Neural cell (in vitro differentiated cells): ENCODE measurements around the gene ZBTB7B. TPM values are rescaled to one million over a fixed set of nuclear protein-coding genes. Genes with fewer than 3 reads are reported as not detected.

Experiments used
- H2AFZ ChIP-seq: fragments of 200-600, 300-800 bp; sonication (generic), shearing (Covaris generic); 2 replicates; pipeline ENCODE4 v1.6.0; 2014; ENCODE audit warnings: low read depth, mild to moderate bottlenecking, antibody characterized with exemption, low read length, moderate library complexity
- H3F3A ChIP-seq: fragments of 200-600 bp; shearing (Covaris generic); 2 replicates; pipeline ENCODE4 v1.6.1; 2016; ENCODE audit warnings: mild to moderate bottlenecking, moderate library complexity, mixed read lengths, antibody characterized with exemption, low read length; ENCODE audit not compliant: insufficient read depth, poor library complexity, severe bottlenecking
- H3K27ac ChIP-seq: fragments of 200-600, 300-800 bp; sonication (generic), shearing (Covaris generic); 2 replicates; pipeline ENCODE4 v1.5.1; 2014; ENCODE audit warnings: mild to moderate bottlenecking, low read length, moderate library complexity
- H3K27me3 ChIP-seq: fragments of 300-800, 200-600 bp; sonication (generic), shearing (Covaris generic); 2 replicates; pipeline ENCODE4 v1.6.0; 2014; ENCODE audit warnings: mild to moderate bottlenecking, low read depth, low read length, moderate library complexity; ENCODE audit not compliant: insufficient read depth
- H3K36me3 ChIP-seq: fragments of 300-800, 200-600 bp; sonication (generic), shearing (Covaris generic); 2 replicates; pipeline ENCODE4 v1.5.1; 2014; ENCODE audit warnings: mild to moderate bottlenecking, antibody characterized with exemption, low read length, moderate library complexity; ENCODE audit not compliant: insufficient read depth
- H3K4me2 ChIP-seq: fragments of 300-800, 200-600 bp; sonication (generic), shearing (Covaris generic); 2 replicates; pipeline ENCODE4 v1.6.0; 2014; ENCODE audit warnings: mild to moderate bottlenecking, low read length
- H3K4me3 ChIP-seq: fragments of 300-800, 200-600 bp; sonication (generic), shearing (Covaris generic); 2 replicates; pipeline ENCODE4 v1.5.1; 2014; ENCODE audit warnings: mild to moderate bottlenecking, low read length, moderate library complexity
- H3K79me2 ChIP-seq: fragments of 200-600 bp; shearing (Covaris generic); replicated peaks from 2 replicates; pipeline ENCODE4 v1.6.0; 2014; ENCODE audit warnings: mild to moderate bottlenecking, low read length, moderate library complexity; ENCODE audit not compliant: insufficient read depth
- H3K9ac ChIP-seq: fragments of 300-800, 200-600 bp; sonication (generic), shearing (Covaris generic); 2 replicates; pipeline ENCODE4 v1.6.1; 2016; ENCODE audit warnings: mild to moderate bottlenecking, low read length, mixed read lengths
- H3K9me2 ChIP-seq: fragments of 200-600 bp; shearing (Covaris generic); 2 replicates; pipeline ENCODE4 v1.6.1; 2016; ENCODE audit warnings: mild to moderate bottlenecking, low read length, mixed read lengths; ENCODE audit not compliant: insufficient read depth
- H3K9me3 ChIP-seq: fragments of 200-600, 300-800 bp; sonication (generic), shearing (Covaris generic); 2 replicates; pipeline ENCODE4 v1.6.1; 2016; ENCODE audit warnings: mild to moderate bottlenecking, mixed run types, low read length, moderate library complexity, mixed read lengths
- H4K20me1 ChIP-seq: fragments of 200-600 bp; shearing (Covaris generic); 2 replicates; pipeline ENCODE4 v1.6.1; 2016; ENCODE audit warnings: mild to moderate bottlenecking, mixed run types; ENCODE audit not compliant: insufficient read depth
- CTCF ChIP-seq: fragments of 450-650 bp; IDR thresholded peaks from 2 replicates; pipeline ENCODE4 v1.5.1; 2014; ENCODE audit warnings: antibody characterized with exemption, mild to moderate bottlenecking, moderate library complexity; ENCODE audit not compliant: poor library complexity, severe bottlenecking
- EZH2 ChIP-seq: fragments of 200-600, 300-800 bp; shearing (Covaris generic), sonication (generic); IDR thresholded peaks from 2 replicates; pipeline ENCODE4 v1.6.1; 2014; ENCODE audit warnings: antibody characterized with exemption, low read length, borderline replicate concordance, mild to moderate bottlenecking; ENCODE audit not compliant: insufficient read depth, poor library complexity, severe bottlenecking
- RAD21 ChIP-seq: fragments of 450-650 bp; conservative IDR thresholded peaks from 2 replicates; pipeline ENCODE4 v1.6.1; 2014; ENCODE audit warnings: antibody characterized with exemption, mild to moderate bottlenecking, moderate library complexity
- SMC3 ChIP-seq: fragments of 450-650 bp; conservative IDR thresholded peaks from 2 replicates; pipeline ENCODE4 v1.6.1; 2014; ENCODE audit warnings: antibody characterized with exemption, mild to moderate bottlenecking, moderate library complexity; ENCODE audit not compliant: poor library complexity
- polyA plus RNA-seq: library from polyadenylated mRNA; depleted of rRNA; stranded (reverse); fragments of >200 nt; gene quantifications from 2 replicates; pipeline ENCODE4 v1.2.3, GENCODE V29; 2014
- TF ChIP-seq, protein P1 (sequence below): IDR thresholded peaks from 2 replicates; pipeline ENCODE4 v1.6.1; 2012; ENCODE audit warnings: borderline replicate concordance

ZBTB7B gene
- polyA plus RNA-seq, 1 donor from 2014 or later: 0.54 TPM

GRCh38 chr1:155026154-155026553, 23.6 kb downstream of the ZBTB7B start:
- H3K27ac ChIP-seq: no peak overlapping the region
- H3K36me3 ChIP-seq: no peaks in the 10 kb centered on the region
- H3K4me2 ChIP-seq: no peak overlapping the region
- H2AFZ ChIP-seq: no peak overlapping the region
- no peak for TF ChIP-seq EZH2
- TF ChIP-seq, protein P1, sequence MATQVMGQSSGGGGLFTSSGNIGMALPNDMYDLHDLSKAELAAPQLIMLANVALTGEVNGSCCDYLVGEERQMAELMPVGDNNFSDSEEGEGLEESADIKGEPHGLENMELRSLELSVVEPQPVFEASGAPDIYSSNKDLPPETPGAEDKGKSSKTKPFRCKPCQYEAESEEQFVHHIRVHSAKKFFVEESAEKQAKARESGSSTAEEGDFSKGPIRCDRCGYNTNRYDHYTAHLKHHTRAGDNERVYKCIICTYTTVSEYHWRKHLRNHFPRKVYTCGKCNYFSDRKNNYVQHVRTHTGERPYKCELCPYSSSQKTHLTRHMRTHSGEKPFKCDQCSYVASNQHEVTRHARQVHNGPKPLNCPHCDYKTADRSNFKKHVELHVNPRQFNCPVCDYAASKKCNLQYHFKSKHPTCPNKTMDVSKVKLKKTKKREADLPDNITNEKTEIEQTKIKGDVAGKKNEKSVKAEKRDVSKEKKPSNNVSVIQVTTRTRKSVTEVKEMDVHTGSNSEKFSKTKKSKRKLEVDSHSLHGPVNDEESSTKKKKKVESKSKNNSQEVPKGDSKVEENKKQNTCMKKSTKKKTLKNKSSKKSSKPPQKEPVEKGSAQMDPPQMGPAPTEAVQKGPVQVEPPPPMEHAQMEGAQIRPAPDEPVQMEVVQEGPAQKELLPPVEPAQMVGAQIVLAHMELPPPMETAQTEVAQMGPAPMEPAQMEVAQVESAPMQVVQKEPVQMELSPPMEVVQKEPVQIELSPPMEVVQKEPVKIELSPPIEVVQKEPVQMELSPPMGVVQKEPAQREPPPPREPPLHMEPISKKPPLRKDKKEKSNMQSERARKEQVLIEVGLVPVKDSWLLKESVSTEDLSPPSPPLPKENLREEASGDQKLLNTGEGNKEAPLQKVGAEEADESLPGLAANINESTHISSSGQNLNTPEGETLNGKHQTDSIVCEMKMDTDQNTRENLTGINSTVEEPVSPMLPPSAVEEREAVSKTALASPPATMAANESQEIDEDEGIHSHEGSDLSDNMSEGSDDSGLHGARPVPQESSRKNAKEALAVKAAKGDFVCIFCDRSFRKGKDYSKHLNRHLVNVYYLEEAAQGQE: no peak
- H3K9ac ChIP-seq: no peak overlapping the region
- H3K4me3 ChIP-seq: no peak overlapping the region
- no peaks in the 10 kb centered on the region for H3F3A ChIP-seq
- H3K9me2 ChIP-seq: no peaks in the 10 kb centered on the region
- H3K27me3 ChIP-seq: no peaks in the 10 kb centered on the region
- H3K79me2 ChIP-seq: no peaks in the 10 kb centered on the region
- no peaks in the 10 kb centered on the region for H4K20me1 ChIP-seq
- no peaks in the 10 kb centered on the region for H3K9me3 ChIP-seq

- H3K9me2 ChIP-seq: no peaks in the 10 kb centered on the region
- H3K36me3 ChIP-seq: no peaks in the 10 kb centered on the region
These were observed 24.0 kb downstream of the ZBTB7B start for GRCh38 chr1:155026588-155026987.

More at GRCh38 chr1:155026588-155026987, 24.0 kb downstream of the ZBTB7B start:
- Histone ChIP-seq H4K20me1 (no peaks in the 10 kb centered on the region), H3K79me2 (no peaks in the 10 kb centered on the region), H3K27me3 (no peaks in the 10 kb centered on the region), H3K27ac (no peak overlapping the region), H3K4me2 (no peak overlapping the region), H3K9ac (no peak overlapping the region), H3K4me3 (no peak overlapping the region), H3F3A (no peaks in the 10 kb centered on the region), H2AFZ (no peak overlapping the region), H3K9me3 (no peaks in the 10 kb centered on the region)
- no peak for TF ChIP-seq RAD21
- TF ChIP-seq SMC3: no peak
- no peak for TF ChIP-seq EZH2
- no peak for TF ChIP-seq CTCF
- TF ChIP-seq, protein P1: no peak
